Transverse colon (tissue), 3 donors: Measurements from ENCODE around the gene CPAMD8.

Experiments used
- CTCF ChIP-seq, 5 experiments: fragments of 200-600 bp in 3 of 5; fragments of 450-650 bp in 2 of 5; sonication (generic) in 3 of 5; IDR thresholded peaks; 1 replicate in 2 of 5; 2 replicates in 3 of 5; pipeline ENCODE4 v1.5.1; 2016 to 2017; ENCODE audit warnings: antibody characterized with exemption in 5 of 5, inconsistent platforms in 3 of 5, mild to moderate bottlenecking in 2 of 5, moderate library complexity in 1 of 5
- POLR2A ChIP-seq: fragments of 450-650 bp; IDR thresholded peaks from one replicate; pipeline ENCODE4 v1.6.1; 2016; ENCODE audit warnings: antibody characterized with exemption, mild to moderate bottlenecking, moderate library complexity

DNA sequence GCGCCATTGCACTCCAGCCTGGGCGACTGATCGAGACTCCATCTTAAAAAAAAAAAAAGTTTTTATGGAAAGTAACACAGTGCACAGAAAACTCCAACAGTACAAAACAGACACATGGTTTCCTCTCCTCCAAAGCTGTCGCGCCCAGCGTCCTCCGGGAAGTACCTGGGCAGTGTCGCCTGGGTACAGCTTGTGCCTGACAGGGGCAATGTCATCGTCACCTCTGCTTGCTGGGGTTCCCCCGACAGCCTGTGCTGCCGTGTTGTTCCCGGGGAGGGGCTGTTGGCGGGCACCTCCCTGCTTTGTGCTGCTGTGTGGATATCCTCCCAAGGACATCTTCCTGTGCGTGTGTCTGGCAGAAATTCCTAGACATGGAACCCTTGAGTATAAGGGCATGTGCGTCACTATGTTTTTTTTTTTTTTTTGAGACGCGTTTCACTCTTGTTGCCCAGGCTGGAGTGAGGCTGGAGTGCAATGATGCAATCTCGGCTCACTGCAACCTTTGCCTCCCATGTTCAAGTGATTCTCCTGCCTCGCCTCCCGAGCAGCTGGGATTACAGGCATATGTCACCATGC is 140.2 kb downstream of the CPAMD8 start:
- TF ChIP-seq CTCF (IDR thresholded peaks at IDR 0.05): no peak
- TF ChIP-seq POLR2A: no peak
